H1 (cell line): Measurements from ENCODE around the gene CDKN2B. TPM values are rescaled to one million over a fixed set of nuclear protein-coding genes. Genes with fewer than 3 reads are reported as not detected.

Source experiments
- polyA plus RNA-seq, 7 experiments: library from polyadenylated mRNA; depleted of rRNA in 3 of 7; stranded (reverse) in 5 of 7; unstranded in 2 of 7; fragments of >200 nt in 5 of 7; fragments of 200-250 nt in 2 of 7; gene quantifications; 1 replicate in 5 of 7; 2 replicates in 1 of 7; 4 replicates in 1 of 7; pipeline versions ENCODE4 v1.2.1 to v1.2.3, GENCODE V29; 2011 to 2013; ENCODE audit warnings: missing spikeins in 2 of 7, mixed read lengths in 2 of 7
- total RNA-seq: library from RNA; stranded (reverse); fragmentation: NEBNext Ultra II Directional; extraction: Animal tissue kit (Norgen Biotek cat#: 25700); gene quantifications from 2 replicates; pipeline ENCODE4 v1.2.1, GENCODE V29; 2021
- TF ChIP-seq, protein P1 (sequence below): fragments of 300-600 bp; sonication (generic); IDR thresholded peaks from 2 replicates; pipeline ENCODE4 v1.7.1; 2012; ENCODE audit warnings: low read length, moderate library complexity, mild to moderate bottlenecking, inconsistent platforms; ENCODE audit not compliant: insufficient replicate concordance

CDKN2B gene
- total and polyA plus RNA-seq, 2 of the 8 experiments (the other 6 are each of a cell fraction or from before 2014, with no cell fraction given) = 0.20 to 0.88 TPM

GRCh38 chr9:21967169-21967568 is 41.9 kb downstream of the CDKN2B start (continued):
- TF ChIP-seq, protein P1, sequence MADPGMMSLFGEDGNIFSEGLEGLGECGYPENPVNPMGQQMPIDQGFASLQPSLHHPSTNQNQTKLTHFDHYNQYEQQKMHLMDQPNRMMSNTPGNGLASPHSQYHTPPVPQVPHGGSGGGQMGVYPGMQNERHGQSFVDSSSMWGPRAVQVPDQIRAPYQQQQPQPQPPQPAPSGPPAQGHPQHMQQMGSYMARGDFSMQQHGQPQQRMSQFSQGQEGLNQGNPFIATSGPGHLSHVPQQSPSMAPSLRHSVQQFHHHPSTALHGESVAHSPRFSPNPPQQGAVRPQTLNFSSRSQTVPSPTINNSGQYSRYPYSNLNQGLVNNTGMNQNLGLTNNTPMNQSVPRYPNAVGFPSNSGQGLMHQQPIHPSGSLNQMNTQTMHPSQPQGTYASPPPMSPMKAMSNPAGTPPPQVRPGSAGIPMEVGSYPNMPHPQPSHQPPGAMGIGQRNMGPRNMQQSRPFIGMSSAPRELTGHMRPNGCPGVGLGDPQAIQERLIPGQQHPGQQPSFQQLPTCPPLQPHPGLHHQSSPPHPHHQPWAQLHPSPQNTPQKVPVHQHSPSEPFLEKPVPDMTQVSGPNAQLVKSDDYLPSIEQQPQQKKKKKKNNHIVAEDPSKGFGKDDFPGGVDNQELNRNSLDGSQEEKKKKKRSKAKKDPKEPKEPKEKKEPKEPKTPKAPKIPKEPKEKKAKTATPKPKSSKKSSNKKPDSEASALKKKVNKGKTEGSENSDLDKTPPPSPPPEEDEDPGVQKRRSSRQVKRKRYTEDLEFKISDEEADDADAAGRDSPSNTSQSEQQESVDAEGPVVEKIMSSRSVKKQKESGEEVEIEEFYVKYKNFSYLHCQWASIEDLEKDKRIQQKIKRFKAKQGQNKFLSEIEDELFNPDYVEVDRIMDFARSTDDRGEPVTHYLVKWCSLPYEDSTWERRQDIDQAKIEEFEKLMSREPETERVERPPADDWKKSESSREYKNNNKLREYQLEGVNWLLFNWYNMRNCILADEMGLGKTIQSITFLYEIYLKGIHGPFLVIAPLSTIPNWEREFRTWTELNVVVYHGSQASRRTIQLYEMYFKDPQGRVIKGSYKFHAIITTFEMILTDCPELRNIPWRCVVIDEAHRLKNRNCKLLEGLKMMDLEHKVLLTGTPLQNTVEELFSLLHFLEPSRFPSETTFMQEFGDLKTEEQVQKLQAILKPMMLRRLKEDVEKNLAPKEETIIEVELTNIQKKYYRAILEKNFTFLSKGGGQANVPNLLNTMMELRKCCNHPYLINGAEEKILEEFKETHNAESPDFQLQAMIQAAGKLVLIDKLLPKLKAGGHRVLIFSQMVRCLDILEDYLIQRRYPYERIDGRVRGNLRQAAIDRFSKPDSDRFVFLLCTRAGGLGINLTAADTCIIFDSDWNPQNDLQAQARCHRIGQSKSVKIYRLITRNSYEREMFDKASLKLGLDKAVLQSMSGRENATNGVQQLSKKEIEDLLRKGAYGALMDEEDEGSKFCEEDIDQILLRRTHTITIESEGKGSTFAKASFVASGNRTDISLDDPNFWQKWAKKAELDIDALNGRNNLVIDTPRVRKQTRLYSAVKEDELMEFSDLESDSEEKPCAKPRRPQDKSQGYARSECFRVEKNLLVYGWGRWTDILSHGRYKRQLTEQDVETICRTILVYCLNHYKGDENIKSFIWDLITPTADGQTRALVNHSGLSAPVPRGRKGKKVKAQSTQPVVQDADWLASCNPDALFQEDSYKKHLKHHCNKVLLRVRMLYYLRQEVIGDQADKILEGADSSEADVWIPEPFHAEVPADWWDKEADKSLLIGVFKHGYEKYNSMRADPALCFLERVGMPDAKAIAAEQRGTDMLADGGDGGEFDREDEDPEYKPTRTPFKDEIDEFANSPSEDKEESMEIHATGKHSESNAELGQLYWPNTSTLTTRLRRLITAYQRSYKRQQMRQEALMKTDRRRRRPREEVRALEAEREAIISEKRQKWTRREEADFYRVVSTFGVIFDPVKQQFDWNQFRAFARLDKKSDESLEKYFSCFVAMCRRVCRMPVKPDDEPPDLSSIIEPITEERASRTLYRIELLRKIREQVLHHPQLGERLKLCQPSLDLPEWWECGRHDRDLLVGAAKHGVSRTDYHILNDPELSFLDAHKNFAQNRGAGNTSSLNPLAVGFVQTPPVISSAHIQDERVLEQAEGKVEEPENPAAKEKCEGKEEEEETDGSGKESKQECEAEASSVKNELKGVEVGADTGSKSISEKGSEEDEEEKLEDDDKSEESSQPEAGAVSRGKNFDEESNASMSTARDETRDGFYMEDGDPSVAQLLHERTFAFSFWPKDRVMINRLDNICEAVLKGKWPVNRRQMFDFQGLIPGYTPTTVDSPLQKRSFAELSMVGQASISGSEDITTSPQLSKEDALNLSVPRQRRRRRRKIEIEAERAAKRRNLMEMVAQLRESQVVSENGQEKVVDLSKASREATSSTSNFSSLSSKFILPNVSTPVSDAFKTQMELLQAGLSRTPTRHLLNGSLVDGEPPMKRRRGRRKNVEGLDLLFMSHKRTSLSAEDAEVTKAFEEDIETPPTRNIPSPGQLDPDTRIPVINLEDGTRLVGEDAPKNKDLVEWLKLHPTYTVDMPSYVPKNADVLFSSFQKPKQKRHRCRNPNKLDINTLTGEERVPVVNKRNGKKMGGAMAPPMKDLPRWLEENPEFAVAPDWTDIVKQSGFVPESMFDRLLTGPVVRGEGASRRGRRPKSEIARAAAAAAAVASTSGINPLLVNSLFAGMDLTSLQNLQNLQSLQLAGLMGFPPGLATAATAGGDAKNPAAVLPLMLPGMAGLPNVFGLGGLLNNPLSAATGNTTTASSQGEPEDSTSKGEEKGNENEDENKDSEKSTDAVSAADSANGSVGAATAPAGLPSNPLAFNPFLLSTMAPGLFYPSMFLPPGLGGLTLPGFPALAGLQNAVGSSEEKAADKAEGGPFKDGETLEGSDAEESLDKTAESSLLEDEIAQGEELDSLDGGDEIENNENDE = no peak
- TF ChIP-seq, all 59 proteins: peak for 4
